Activated naive CD8-positive, alpha-beta T cell treated with anti-CD3 and anti-CD28 coated beads, Interleukin-2, amount 50 U/mL, for 24 hours (primary cell): ENCODE results near the gene RBM45.

ENCODE experiments used
- ATAC-seq: fragments of 150-1000 bp; cut with Tn5 transposase; one replicate; pipeline ENCODE4 v1.10.0; 2021
- DNase-seq: peaks from one replicate; pipeline ENCODE4 v3.0.0; 2021
- H3K27ac Mint-ChIP-seq: one replicate; pipeline ENCODE4 v1.8.0; 2021; ENCODE audit warnings: mild to moderate bottlenecking, mixed read lengths
- H3K27me3 Mint-ChIP-seq: one replicate; pipeline ENCODE4 v1.8.0; 2021; ENCODE audit warnings: mixed read lengths
- H3K36me3 Mint-ChIP-seq: one replicate; pipeline ENCODE4 v1.8.0; 2021; ENCODE audit warnings: low read depth, mixed read lengths
- H3K4me1 Mint-ChIP-seq: one replicate; pipeline ENCODE4 v1.8.0; 2021; ENCODE audit warnings: mixed read lengths
- H3K4me3 Mint-ChIP-seq: one replicate; pipeline ENCODE4 v1.8.0; 2021; ENCODE audit warnings: mild to moderate bottlenecking, moderate library complexity, mixed read lengths
- H3K9me3 Mint-ChIP-seq: one replicate; pipeline ENCODE4 v1.8.0; 2021; ENCODE audit warnings: mixed read lengths

Gene RBM45

DNA sequence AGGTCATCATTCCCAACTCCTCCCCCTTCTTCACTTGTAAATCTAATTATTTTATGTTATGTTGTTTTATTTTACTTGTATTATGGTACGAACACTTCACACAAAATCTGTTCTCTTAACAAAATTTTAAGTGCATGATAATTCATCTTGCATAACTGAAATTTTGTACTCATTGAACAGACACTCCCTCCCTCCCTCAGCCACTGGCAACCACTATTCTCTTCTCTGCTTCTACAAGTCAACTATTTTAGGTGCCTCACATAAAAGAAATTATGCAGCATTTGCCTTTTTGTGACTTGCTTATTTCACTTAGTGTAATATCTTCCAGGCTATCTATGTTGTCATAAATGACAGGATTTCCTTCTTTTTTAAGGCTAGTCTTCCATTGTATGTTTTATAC is 51.7 kb downstream of the RBM45 start:
- ATAC-seq (no peak), DNase-seq (no peak)
- H3K9me3 Mint-ChIP-seq, result no peaks in the 10 kb centered on the region
- no peak overlapping the region for H3K4me3 Mint-ChIP-seq
- no peak overlapping the region for H3K27ac Mint-ChIP-seq
- peaks cover 2% of the 10 kb centered on the region for H3K4me1 Mint-ChIP-seq
- peaks cover 7% of the 10 kb centered on the region for H3K27me3 Mint-ChIP-seq
- H3K36me3 Mint-ChIP-seq, result no peaks in the 10 kb centered on the region

DNA sequence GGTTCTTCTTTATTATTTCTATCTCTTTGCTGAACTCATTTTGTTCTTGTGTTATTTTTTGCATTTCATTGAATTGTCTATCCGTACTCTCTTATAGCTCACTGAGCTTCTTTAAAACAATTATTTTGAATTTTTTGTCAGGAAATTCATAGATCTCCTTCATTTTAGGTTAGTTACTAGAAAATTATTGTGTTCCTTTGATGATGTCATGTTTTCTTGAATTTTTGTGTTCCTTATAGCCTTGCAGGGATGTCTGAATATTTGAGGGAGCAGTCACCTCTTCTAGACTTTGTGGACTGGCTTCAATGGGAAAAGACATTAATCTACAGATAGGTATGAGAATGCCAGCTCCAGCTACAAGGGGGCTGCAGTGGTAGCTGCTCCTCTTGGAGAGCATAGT is 61.4 kb downstream of the RBM45 start:
- ATAC-seq (no peak), DNase-seq (no peak)
- Mint-ChIP-seq H3K9me3 (peaks cover 4% of the 10 kb centered on the region), H3K27ac (no peak overlapping the region), H3K36me3 (no peaks in the 10 kb centered on the region), H3K4me3 (no peak overlapping the region), H3K27me3 (peaks cover 22% of the 10 kb centered on the region), H3K4me1 (no peaks in the 10 kb centered on the region)

DNA sequence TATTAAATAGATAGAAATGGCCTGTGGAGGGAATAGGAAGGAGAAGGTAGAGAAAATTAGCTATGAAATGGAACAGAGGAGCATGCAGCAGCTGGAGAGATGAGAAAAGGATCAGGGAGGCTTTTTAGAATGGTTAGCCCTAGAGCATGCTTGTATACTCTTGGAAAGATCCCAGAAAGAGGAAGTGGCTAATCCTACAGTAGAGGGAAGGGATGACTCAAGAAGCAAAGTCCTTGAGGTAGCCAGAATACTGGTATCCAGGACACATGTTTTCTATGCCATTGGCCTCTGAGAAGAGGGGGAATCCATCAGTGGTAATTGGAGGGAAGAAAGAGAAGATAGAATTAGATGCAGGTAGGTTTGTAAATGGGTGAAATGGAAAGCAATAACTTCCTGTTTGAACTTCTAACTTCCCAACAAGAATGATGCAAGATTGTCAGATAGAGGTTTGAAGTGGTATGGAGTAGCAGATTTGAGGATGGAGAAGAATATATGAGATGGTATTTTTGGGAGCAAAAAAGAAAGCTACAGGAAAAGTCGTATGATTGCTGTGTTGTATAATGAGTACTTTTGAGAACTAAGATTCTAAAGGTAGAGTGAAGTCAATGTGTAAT is 64.9 kb downstream of the RBM45 start:
- Mint-ChIP-seq H3K4me1 (no peaks in the 10 kb centered on the region), H3K27me3 (peaks cover 13% of the 10 kb centered on the region), H3K27ac (no peak overlapping the region), H3K9me3 (peaks cover 4% of the 10 kb centered on the region), H3K4me3 (no peak overlapping the region), H3K36me3 (no peaks in the 10 kb centered on the region)
- ATAC-seq (no peak), DNase-seq (no peak)
